Measurements from ENCODE around the gene UMODL1. TPM values are rescaled to one million over a fixed set of nuclear protein-coding genes. Genes with fewer than 3 reads are reported as not detected.

The UMODL1 gene
- total RNA-seq, 1 experiment from 2014 or later = not detected

- no peak overlapping the region for H3K18ac ChIP-seq (ENCODE audit: insufficient read length, low read depth, low read length)
- WGBS (ENCODE audit: extremely low coverage, insufficient read length, low lambda C conversion rate) = no CpG with 5 or more reads among the region's 13 CpGs
- H3T11ph ChIP-seq (ENCODE audit: low read length) = no peak overlapping the region
- no peak overlapping the region for H2BK15ac ChIP-seq (ENCODE audit: low read depth, low read length)
- H3K56ac ChIP-seq (ENCODE audit: insufficient read length, low read depth, low read length) = no peak overlapping the region
- H2BK120ac ChIP-seq (ENCODE audit: low read depth, low read length, poor library complexity, severe bottlenecking) = no peak overlapping the region
- Mint-ChIP-seq H3K27me3 (ENCODE audit: low read depth) (peaks cover 13% of the 10 kb centered on the region), H3K4me1 (peaks cover 23 to 26% of the 10 kb centered on the region in 2 experiments), H3K36me3 (ENCODE audit: insufficient read depth in 1 of 3, low read depth in 3 of 3) (no peaks in the 10 kb centered on the region; a peak in 1 of 7 replicates), H3K4me3 (no peak overlapping the region), H3K9me3 (no peaks in the 10 kb centered on the region), H3K27ac (no peak overlapping the region; a peak in 1 of 7 replicates)
- H3K27ac ChIP-seq (ENCODE audit: insufficient read length, low read depth, low read length) = no peak overlapping the region
- no peaks in the 10 kb centered on the region; the same call in 1 of the 2 replicates for H3K4me1 ChIP-seq (ENCODE audit: insufficient read depth, low read length)
- no peaks in the 10 kb centered on the region for H3K27me3 ChIP-seq (ENCODE audit: insufficient read depth, low read length)
- H2BK5ac ChIP-seq (ENCODE audit: insufficient read length, low read length) = no peak overlapping the region
- H4K20me1 ChIP-seq (ENCODE audit: control insufficient read depth, insufficient read depth, insufficient read length) = no peaks in the 10 kb centered on the region
- no peak overlapping the region for H3K4ac ChIP-seq (ENCODE audit: low read depth, low read length)
- no peak overlapping the region for H4K8ac ChIP-seq (replicated peaks; ENCODE audit: insufficient read length, low read depth, low read length)
- no peaks in the 10 kb centered on the region for H3K79me2 ChIP-seq (ENCODE audit: insufficient read depth, low read length)
- H2BK20ac ChIP-seq (ENCODE audit: low read depth, low read length, poor library complexity, severe bottlenecking) = no peak overlapping the region
- no peaks in the 10 kb centered on the region for H3K23me2 ChIP-seq (ENCODE audit: insufficient read length, low read depth, low read length, poor library complexity, severe bottlenecking)
- no peaks in the 10 kb centered on the region for H3K9me3 ChIP-seq (ENCODE audit: control insufficient read depth, low read depth, low read length)
- H2AFZ ChIP-seq (ENCODE audit: low read length) = no peak overlapping the region
- TF ChIP-seq, protein P1, sequence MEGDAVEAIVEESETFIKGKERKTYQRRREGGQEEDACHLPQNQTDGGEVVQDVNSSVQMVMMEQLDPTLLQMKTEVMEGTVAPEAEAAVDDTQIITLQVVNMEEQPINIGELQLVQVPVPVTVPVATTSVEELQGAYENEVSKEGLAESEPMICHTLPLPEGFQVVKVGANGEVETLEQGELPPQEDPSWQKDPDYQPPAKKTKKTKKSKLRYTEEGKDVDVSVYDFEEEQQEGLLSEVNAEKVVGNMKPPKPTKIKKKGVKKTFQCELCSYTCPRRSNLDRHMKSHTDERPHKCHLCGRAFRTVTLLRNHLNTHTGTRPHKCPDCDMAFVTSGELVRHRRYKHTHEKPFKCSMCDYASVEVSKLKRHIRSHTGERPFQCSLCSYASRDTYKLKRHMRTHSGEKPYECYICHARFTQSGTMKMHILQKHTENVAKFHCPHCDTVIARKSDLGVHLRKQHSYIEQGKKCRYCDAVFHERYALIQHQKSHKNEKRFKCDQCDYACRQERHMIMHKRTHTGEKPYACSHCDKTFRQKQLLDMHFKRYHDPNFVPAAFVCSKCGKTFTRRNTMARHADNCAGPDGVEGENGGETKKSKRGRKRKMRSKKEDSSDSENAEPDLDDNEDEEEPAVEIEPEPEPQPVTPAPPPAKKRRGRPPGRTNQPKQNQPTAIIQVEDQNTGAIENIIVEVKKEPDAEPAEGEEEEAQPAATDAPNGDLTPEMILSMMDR (conservative IDR thresholded peaks at IDR 0.05) = no peak
- no peak overlapping the region for H2BK12ac ChIP-seq (ENCODE audit: insufficient read length, low read depth, low read length)
- H4K91ac ChIP-seq (ENCODE audit: insufficient read length, low read depth, low read length) = no peak overlapping the region
- no peak overlapping the region for H3K23ac ChIP-seq (ENCODE audit: insufficient read length, low read depth, low read length)
- no peak overlapping the region for H3K4me2 ChIP-seq (ENCODE audit: insufficient read depth, insufficient read length, low read length)
- no peak overlapping the region for H4K5ac ChIP-seq (ENCODE audit: insufficient read length, low read depth, low read length)
- no peak for DNase-seq
- H3K79me1 ChIP-seq (ENCODE audit: insufficient read depth, low read depth, low read length, poor library complexity, severe bottlenecking) = no peaks in the 10 kb centered on the region
- H3K9ac ChIP-seq (ENCODE audit: extremely low read depth, insufficient read length, low read length) = no peak overlapping the region
- H2AK5ac ChIP-seq (ENCODE audit: insufficient read length, low read length) = no peak overlapping the region
- H3K14ac ChIP-seq (ENCODE audit: insufficient read depth, low read length) = no peak overlapping the region
Observed at GRCh38 chr21:42122808-42123207, 51.7 kb downstream of the UMODL1 start.
